GM21447 (cell line): ENCODE results near the gene FLAD1.
"Not testable (repeated sequence)": the region's sequence is repeated elsewhere in the genome, so short reads cannot be mapped to it uniquely, and the experiment has no call there.

Experiments used
- ATAC-seq: cut with Tn5 transposase; IDR thresholded peaks from one replicate; pipeline ENCODE4 v1.9.1; 2021; ENCODE audit not compliant: unreplicated experiment

The FLAD1 gene

DNA sequence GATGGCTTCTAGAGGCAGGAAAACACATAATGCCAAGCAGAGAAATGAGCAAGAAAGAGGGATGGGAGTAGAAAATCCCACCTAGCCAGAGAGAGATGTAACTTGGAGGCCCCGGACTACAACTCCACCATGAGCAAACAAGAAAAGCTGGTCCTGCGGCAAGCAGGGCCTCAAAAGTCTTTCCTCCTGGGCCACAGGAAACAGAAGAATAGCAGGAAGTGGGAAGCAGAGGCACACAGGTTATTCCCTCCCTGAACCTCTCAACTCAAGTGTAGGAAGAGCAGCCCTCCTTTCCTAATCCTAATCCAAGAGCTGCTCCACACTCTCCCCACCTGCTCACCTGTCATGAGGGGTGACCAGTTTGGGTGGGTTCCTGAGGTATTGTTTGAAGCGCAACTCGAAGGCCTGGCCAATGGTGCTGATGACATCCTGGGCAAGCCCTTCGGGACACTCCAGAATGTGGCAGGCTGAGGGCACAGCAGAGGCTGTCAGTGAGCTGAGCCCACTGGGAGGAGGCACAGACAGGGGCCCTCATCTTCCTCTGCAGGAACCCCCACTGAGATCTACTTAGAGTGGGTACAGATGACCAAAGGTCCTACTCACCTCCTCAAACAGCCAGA lies 15.7 kb upstream of the FLAD1 start:
- ATAC-seq: no peak

GRCh38 chr1:154968731-154969130 lies 14.4 kb upstream of the FLAD1 start:
- no peak for ATAC-seq

DNA sequence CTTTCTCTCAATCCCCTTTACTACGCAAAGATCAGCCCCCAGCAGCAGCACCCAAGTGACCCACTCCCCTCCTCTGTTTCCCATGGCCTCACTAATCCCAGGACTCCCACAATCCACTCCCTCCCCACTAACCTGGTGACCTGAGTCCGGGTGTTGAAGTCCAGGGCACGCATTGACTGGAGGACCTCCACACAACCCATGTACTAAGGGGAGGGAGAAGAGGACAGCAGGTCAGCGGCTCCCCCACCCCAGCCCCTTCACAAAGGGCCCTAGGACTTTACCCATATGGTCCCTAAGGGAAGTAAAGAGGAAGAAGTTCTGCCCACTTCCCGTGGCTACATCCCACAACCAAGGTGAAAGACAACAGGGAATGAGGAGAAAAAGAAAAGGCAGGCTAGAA lies 13.9 kb upstream of the FLAD1 start:
- ATAC-seq: no peak

GRCh38 chr1:154969860-154970452 lies 13.2 kb upstream of the FLAD1 start:
- ATAC-seq: no peak

- no peak for ATAC-seq
Measured at GRCh38 chr1:154970631-154971340, 12.4 kb upstream of the FLAD1 start, which contains the start of gene SHC1. TSS of gene SHC1 (minus strand) at chr1:154970747. CDS start at chr1:154970526, 221 bp downstream.

DNA sequence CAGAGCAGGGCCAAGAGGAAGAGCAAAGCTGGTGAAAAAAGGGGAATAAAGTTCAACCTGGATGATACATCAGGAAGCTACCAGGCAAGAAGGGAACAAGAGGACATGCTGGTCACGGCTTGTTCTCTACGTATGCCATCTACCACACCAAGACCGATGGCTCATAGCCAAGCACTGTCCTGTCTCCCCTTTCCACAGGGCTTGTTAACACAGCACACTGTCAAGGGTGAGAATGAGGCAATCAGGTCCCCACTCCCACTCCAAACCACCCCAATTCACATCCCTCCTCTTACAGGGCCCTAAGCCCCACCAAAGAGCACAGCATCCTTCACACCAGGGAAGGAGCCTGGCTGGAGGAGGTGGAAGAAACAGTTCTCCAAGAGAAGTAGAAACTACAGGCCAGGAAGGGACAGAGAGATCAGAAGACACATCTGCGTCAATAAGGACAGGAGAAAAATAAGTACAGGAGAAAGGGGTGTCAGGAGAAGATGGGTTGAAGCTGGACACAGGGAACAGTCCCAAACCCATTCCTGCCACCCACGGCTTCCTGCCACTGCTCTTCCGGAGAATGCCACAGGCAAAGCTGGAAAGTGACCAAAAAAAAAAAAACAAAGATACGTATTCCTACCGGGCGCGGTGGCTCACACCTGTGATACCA lies 11.7 kb upstream of the FLAD1 start:
- ATAC-seq: no peak

- ATAC-seq: no peak
Measured at GRCh38 chr1:154972213-154972516, 11.0 kb upstream of the FLAD1 start.

- ATAC-seq: no peak
Measured at GRCh38 chr1:154972517-154973343, 10.4 kb upstream of the FLAD1 start.

DNA sequence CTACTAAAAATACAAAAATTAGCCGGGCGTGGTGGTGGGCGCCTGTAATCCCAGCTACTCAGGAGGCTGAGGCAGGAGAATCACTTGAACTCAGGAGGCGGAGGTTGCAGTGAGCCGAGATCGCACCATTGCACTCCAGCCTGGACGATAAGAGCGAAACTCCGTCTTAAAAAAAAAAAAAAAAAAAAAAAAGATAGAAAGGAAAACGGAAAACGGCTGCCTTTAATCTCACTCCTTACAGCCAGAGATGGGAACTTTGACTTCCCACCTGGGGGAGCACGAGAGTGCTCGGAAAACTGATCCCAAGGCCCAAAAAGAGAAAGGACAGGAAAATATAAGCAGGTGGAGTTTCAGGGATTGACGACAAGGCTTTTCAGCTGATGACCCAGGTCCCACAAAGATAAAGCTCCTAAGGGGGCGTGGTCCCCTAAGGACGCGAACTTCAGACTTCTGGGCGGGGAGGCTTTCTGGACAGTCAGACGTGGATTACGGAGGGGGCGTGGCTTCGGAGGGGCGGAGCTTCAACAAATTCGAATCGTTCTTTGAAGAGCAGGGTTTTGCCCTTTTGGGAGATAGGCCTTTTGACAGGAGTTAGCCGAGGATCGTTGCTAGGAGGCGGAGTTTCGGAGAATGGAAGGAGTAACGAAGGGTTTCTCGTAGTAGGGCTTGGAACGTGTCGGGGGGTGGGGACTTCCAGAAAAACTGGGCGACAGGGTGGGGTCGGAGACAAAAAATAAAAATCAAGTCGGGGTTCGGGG lies 9.6 kb upstream of the FLAD1 start:
- ATAC-seq: no peak

DNA sequence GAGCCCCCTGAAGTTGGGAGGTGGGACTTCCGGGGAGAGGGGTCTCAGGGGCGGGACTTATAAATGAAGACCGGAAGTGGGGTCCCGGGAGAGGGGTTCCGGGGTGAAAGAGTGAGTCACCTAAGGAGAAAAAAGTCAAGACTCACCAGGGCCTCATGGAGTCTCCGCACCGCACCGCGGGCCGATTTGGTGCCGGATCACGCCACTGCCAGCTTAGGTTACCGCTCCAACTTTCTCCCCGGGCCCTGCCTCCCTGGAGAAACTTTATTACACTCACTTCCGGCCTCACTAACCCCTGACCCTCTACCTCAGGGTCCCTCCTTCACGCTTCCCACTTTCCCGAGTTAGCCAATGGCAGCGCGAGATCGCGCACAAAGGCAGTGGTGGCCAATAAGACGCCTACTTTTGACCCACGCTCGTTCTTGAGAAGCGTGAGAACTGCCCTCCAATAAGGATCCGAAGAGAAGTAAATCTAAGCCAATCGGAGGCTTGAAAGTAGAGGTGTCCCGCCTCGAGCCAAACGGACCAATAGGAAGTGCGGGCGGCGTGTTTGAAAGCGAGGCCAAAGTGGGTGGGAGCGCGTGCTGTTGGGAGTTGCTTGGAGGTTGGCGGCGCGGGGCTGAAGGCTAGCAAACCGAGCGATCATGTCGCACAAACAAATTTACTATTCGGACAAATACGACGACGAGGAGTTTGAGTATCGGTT lies 8.9 kb upstream of the FLAD1 start, which contains the start of gene CKS1B:
Gene CKS1B, plus strand, starts transcription at position 580 of the 706 bp plus-strand sequence. Its CDS starts 65 bp downstream, at position 645.
- peak; percentile 70 for ATAC-seq

DNA sequence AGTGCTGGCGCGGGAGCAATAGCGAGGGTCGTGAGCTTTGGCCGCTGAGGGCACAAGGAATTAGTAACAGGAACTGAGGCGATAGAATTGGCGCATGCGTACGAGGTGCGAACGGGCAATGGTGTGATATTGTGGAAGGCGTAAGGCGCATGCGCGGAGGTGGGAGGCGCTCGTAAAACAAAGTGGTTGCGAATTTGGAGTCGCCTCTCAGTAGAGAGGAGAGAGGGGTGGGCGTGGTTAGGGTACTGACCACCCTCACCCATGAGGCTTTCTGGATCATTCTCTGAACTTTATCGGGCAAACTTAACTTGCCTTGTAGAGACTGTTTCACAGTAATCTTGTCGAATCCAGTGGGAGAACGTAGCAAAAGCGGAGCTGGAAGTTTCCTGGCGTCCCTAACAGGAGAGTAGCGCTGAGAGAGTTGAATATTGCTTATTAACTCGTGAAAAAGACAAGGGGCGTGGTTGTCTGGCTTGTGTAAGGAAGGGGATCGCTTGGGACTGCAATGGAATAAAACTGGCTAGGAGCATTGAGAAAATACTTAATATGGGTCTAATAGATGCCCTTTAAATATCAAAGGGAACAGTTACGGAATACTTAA lies 8.2 kb upstream of the FLAD1 start:
- ATAC-seq: peak; percentile 47

DNA sequence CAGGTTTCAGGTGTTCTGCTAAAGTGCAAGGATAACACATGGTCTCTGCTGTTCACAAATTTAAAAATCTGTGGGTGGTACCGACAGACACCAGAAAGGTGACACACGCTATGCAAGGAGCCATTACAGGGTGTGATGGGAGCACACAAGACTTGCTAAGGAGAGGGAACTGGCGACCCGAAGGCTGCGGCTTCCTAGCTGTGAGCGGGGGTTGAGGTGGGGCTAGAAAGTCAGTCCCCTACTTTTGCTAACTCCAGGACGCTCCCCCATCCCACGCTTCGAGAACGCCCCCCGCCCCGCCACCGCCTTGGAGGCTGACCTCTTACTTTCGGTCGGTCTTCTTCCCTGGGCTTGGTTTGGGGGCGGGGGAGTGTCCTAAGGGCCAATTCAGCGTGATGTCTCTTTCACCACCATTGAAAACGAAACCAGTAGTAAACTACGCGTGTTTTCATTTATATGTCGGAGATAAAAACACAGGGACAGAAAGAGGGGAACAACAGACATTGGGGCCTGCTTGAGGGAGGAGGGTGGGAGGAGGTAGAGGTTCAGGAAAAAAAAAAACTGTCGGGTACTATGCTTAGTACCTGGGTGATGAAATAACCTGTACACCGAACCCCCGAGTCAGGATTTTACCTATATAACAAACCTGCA lies 7.6 kb upstream of the FLAD1 start:
- ATAC-seq: no peak

DNA sequence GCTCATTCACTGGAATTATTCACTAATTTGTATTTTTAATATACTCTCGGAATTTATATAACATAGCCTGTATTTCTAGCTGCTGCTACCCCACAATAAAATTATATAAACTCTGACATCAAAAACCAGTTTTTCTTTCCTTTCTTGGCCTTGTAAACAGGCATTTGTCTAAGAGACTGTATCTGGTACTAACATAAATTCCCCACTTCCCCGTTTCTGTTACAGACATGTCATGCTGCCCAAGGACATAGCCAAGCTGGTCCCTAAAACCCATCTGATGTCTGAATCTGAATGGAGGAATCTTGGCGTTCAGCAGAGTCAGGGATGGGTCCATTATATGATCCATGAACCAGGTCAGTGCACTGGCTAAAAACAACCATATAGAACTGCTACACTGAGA lies 5.4 kb upstream of the FLAD1 start:
- ATAC-seq: not testable (repeated sequence)

- no peak for ATAC-seq
Measured at GRCh38 chr1:154978360-154978759, 4.8 kb upstream of the FLAD1 start.

DNA sequence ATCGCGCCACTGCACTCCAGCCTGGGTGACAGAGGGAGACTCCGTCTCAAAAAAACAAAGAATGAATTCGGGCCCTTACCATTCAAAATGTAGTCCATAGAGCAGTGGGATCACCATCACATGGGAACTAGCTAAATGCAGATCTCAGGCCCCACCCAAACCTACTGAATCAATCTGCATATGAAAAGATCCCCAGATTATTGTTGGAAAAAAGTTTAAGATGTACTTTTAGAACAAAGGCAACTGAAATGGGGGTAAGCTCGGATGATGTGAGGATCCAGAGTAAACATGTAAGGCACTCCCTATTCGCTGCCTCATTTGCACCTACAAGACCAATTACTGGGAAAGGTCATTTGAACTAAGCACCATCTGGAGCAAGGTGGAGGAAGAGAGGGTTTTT lies 803 bp upstream of the FLAD1 start:
- ATAC-seq: no peak

GRCh38 chr1:154983776-154984466 lies 777 bp downstream of the FLAD1 start:
- no peak for ATAC-seq

- ATAC-seq: not testable (repeated sequence)
Measured at GRCh38 chr1:154986736-154987135, 3.6 kb downstream of the FLAD1 start.

DNA sequence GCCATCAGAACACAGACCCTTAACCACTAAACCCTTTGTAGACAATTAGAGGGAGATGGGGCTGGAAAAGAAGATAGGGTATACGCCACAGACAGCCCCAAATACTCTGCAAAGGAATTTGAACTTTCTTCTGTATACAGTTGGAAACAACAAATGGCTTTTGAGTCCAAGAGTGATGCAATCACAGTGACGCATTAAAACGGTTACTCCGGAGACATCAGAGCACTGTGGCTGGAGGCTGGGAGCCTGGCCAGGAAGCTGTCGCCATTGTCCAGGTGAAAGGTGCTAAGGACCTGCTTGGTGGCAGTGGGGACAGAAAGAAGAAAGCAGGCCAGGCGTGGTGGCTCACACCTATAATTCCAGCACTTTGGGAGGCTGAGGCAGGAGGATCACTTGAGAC lies 4.2 kb downstream of the FLAD1 start:
- no peak for ATAC-seq
